HG03066 (cell line): ENCODE data around the gene IPO11.

ENCODE experiments used
- ATAC-seq: cut with Tn5 transposase; IDR thresholded peaks from one replicate; pipeline ENCODE4 v1.9.1; 2021; ENCODE audit warnings: low read depth; ENCODE audit not compliant: unreplicated experiment

IPO11 gene

DNA sequence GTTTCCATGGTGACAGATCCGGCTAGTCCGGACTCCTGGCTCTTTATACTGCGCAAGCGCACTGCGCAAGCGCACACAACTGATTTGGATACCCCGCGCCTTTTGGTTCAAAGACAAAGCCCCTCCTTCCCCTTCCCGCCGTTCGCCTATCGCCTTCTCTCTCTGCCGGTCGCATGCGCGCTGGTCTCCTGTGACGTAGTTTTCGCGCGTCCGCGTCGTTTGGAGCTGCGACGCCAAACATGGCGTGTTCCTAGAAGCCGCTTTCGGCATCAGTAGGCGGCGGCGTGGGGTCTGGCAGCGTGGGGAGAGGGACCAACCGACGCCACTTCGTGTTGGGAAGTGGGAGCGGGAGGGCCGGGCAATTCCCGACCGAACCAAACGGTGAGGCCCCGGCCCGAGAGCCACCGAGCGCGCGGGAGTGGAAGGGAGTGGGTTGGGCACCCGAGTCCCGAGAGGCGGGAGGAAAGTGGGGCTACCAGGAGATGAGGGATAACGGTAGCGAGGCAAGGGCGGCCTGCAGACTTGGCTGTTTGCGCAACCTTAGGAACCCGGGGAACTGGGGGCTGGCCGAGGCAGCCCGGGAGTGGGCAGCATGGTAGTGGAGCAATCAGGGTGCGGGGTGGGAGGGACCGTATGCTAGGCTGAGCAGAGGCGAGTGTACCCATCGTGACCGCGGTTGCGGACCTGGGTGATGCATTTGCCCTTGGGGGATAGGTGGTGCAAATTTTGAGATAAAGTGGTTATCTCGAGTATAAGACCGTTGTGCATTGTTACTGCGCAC is at the start of gene IPO11:
Gene IPO11 (plus strand): TSS at position 215 of the 781 bp plus-strand sequence. CDS start 24,517 bp downstream, outside the sequence.
- ATAC-seq = peak; percentile 96

DNA sequence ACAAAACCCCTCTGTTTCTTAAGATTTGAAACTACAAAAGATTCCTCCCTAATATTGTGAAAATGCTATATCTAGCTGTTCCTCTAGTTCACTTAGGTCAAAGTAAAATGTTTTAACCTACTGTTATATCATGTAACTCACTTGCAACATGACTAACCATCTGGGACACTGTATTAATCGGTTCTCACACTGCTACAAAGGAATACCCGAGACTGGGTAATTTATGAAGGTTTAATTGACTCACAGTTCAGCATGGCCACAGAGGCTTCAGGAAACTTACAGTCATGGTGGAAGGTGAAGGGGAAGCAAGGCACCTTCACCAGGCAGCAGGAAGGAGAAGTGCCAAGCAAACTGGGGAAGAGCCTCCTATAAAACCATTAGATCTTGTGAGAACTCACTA is 43.5 kb upstream of the IPO11 start:
- no peak for ATAC-seq

DNA sequence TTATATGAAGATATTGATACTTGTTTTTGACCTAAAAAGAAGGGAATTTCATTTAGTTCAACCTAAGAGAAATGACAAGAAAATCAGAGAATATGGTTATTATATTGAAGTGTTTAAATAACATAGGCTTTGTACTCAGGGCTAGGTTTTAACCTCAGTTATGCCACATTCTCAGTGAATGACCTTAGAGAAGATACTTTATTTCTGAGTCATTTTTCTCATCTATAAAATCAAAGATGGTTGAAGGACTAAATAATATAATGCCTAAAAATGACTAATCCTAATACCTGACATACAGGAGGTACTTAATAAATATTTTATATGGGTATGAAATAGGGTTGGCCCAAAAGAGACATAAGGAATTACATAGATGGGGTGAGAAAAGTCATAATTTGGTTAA is 41.2 kb upstream of the IPO11 start:
- no peak for ATAC-seq

GRCh38 chr5:62372600-62372999 is 40.0 kb upstream of the IPO11 start:
- no peak for ATAC-seq

- no peak for ATAC-seq
Observed at GRCh38 chr5:62373382-62373781, 39.2 kb upstream of the IPO11 start.

GRCh38 chr5:62374090-62374489 is 38.5 kb upstream of the IPO11 start:
- no peak for ATAC-seq

DNA sequence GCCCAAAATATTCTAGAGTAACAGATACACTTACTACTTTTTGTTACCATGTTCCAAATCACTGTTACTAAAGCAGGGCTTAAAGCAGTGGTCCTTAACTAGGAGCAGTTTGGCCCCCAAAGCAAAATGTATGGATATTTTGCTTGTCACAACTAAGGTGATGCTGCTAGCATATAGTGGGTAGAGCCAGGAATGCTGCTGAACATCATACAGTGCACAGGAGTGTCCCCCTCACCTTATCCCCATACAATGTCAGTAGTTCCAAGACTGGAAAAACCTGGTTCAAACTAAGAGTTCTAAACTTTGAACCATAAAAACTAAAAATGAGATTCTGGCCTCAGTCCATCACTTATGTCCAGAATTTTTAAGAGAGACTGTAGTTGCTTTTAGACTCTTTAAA is 36.9 kb upstream of the IPO11 start:
- ATAC-seq = no peak

- no peak for ATAC-seq
Observed at GRCh38 chr5:62376064-62376463, 36.5 kb upstream of the IPO11 start.

DNA sequence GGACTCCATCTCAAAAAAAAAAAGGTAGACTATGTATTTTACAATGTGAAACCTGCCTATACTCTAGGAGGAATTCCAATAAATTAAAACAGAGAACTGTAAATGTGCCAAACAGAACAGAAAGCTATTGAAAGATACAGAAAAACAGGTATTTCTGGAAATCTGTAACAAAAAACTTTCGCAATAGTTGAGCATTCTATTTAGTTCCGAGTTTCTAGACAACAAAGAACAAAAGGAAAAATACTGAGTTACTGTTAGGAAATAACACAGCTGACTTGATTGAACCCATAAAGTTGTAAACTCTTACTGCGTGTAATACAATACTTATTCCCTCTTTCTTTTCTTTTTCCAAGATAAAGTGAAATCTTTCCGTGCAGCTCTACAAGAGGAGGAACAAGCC is 27.4 kb upstream of the IPO11 start:
- no peak for ATAC-seq

- ATAC-seq = no peak
Observed at GRCh38 chr5:62385816-62386400, 26.7 kb upstream of the IPO11 start.

DNA sequence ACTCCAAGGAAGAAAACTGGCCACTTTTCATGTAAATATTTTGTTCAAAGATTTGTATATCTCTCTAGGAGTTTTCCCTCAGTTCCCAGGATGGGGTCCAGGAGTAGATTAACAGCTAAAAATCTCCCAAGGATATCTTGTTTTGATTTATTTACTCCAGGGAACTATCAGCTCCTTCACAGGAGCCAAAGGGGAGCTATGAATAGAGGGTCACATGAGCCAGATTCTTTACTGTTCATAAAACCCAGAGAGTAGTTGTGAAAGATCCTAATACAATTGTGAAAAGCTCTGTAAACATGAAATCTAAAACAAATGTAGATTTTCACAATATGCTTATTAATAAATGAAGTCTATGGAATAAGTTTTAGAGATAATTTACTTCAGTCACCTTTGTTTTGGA is 25.7 kb upstream of the IPO11 start:
- ATAC-seq = no peak

DNA sequence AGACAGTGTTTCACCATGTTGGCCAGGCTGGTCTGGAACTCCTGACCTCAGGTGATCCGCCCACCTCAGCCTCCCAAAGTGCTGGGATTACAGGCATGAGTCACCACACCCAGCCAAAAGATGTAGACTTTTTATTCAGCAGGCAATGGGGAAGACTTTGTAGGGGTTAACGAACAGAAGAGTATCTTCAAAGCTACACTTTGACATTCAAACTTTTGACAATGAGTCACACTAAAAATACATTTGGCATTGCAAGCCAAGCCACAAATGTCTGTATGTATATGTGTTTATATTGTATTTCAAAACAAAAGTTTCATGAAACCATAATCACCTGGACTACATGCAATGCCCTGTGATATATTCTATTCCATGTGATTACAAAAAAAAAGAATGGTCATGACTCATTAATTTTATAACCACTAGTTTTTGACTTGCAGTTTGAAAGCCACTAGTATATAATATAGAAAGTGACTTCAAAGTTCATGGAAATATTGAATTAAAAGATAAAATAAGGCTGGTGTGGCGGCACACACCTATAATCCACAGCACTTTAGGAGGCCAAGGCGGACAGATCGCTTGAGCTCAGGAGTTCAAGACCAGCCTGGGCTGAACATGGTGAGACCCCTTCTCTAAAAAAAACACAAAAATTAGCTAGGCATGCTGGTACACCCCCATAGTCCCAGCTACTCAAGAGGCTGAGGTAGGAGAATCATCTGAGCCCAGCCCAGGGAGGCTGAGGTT is 17.2 kb upstream of the IPO11 start:
- ATAC-seq = no peak

DNA sequence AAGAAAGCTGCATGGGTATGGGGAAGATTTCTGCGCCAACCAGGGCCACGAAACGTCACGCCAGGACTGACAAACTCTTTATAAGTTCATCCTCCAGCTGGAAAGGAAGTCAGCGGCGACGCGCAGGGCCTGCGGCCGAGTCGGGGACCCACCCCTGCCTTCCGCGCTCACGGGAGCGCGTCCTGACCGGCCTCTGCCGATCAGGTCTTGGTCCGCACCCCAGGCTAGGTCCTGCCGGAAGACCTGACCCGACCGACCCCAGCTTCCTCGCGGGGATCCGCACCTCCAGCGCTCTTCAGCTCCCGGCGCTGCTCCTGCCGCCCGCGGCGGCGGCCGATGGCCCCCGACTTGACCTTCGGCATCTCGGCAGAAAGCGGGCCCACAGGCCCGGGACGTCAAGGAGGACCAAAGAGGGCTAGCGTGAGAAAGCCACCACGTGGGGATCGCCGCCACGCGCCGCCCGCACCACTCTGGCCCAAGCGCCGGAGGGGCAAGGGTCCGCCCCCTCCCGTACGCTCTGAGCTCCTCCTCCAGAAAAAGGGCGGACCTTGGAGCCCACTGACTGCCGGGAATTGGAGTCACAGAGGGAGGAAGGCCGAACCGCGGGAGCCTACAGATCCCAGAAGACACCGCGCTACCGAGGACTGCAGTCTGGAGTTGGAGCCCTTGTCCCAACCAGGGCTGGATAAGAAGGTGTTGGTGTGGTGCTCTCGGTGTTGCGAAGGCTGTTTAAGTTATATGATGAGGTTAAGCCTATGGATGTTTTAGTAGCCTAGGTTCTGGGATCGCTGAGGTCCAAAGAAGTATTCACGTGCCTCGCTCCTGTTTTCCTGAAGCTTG is 8.9 kb upstream of the IPO11 start, which contains the start of gene DIMT1:
Gene DIMT1 (minus strand): TSS at position 495 of the 840 bp plus-strand sequence. CDS start 133 bp downstream, at position 362.
- peak; percentile 96 for ATAC-seq

GRCh38 chr5:62413711-62414110 is 1.1 kb downstream of the IPO11 start:
- ATAC-seq = no peak

DNA sequence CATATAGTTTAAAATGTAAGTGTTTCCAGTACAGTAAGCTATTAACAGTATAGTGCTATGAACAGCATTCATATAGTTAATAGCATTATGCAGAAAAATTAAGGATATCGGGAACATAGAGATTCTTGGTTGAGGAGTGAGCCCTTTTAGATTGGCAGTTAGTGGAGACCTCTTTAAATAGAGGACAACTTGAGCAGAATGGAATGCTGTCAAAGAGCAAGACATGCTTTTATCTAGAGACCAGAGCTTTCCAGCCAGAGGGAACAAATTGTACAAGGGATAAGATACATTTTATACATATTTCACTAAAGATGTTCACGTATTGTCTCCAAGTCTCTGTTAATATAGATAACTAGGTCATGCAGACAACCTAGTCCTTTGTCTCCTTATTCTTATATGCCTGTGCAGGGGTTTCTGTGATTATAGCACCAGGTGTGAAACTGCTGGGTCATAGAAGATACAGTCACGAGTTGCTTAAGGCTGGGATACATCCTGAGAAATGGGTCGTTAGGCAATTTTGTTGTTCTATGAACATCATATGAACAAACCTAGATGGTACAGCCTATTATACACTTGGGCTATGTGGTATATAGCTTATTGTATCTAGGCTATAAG is 6.0 kb downstream of the IPO11 start:
- no peak for ATAC-seq

DNA sequence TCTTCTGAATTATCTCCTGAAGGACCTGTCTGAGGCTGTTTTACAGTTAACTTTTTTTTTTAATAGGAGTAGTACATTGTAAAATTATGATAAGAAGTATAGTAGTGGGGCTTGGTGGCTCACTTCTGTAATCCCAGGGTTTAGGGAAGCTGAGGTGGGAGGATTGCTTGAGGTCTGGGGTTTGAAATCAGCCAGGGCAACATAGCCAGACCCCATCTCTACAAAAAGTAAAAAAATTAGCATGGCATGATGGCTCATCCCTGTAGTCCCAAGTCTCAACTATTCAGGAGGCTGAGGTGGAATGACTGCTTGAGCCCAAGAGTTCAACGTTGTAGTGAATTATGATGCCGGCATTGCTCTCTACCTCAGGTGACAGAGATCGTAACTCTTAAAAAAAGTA is 7.0 kb downstream of the IPO11 start:
- ATAC-seq = no peak

- ATAC-seq = no peak
Observed at GRCh38 chr5:62421414-62421813, 8.9 kb downstream of the IPO11 start.

GRCh38 chr5:62424763-62425162 is 12.2 kb downstream of the IPO11 start:
- no peak for ATAC-seq

GRCh38 chr5:62431735-62432620 is 19.4 kb downstream of the IPO11 start:
- no peak for ATAC-seq
